Measurements from ENCODE around the gene AQP5. TPM values are rescaled to one million over a fixed set of nuclear protein-coding genes. Genes with fewer than 3 reads are reported as not detected.

The AQP5 gene
- total RNA-seq, 1 experiment from 2014 or later = not detected

- Histone ChIP-seq H3K4me2 (ENCODE audit: low read length) (no peak overlapping the region), H3K27me3 (ENCODE audit: low read length) (no peaks in the 10 kb centered on the region), H4K20me1 (ENCODE audit: low read length) (no peaks in the 10 kb centered on the region), H3K9me3 (ENCODE audit: low read length) (no peaks in the 10 kb centered on the region), H2AFZ (ENCODE audit: low read length) (no peak overlapping the region), H3F3A (ENCODE audit: low read length, unreplicated experiment) (no peaks in the 10 kb centered on the region), H3K27ac (ENCODE audit: low read length) (no peak overlapping the region), H3K4me3 (ENCODE audit: low read length) (no peak overlapping the region), H3K79me2 (ENCODE audit: low read length) (no peaks in the 10 kb centered on the region), H3K9ac (ENCODE audit: low read length) (no peak overlapping the region), H3K4me1 (ENCODE audit: insufficient read depth, low read length) (peaks cover 5% of the 10 kb centered on the region), H3K36me3 (ENCODE audit: low read depth, low read length) (no peaks in the 10 kb centered on the region), H3K9me2 (replicated peaks; ENCODE audit: low read length) (no peaks in the 10 kb centered on the region)
- intact Hi-C loops (cut with micrococcal nuclease) = no loop called here
- DNase-seq = no peak
- POLR2A ChIA-PET (ENCODE audit: unreplicated experiment) = no interaction called here
- no TSS peak for BruUV-seq (replicated peaks)
- CTCF ChIA-PET = no interaction called here
- TF ChIP-seq CTCF (conservative IDR thresholded peaks at IDR 0.05; ENCODE audit: low read depth, low read length) = no peak
- no peak for TF ChIP-seq EZH2phosphoT487 (IDR thresholded peaks at IDR 0.05; ENCODE audit: borderline replicate concordance, low read length)
- no peak for TF ChIP-seq EZH2 (IDR thresholded peaks at IDR 0.05; ENCODE audit: low read length, unreplicated experiment)
- no peak for ATAC-seq
Measured at GRCh38 chr12:49923880-49924556, 37.7 kb upstream of the AQP5 start.

GRCh38 chr12:49924628-49925246 is 36.9 kb upstream of the AQP5 start:
- Histone ChIP-seq H2AFZ (ENCODE audit: low read length) (no peak overlapping the region), H3K9me2 (replicated peaks; ENCODE audit: low read length) (no peaks in the 10 kb centered on the region), H3K9me3 (ENCODE audit: low read length) (no peaks in the 10 kb centered on the region), H3K4me3 (ENCODE audit: low read length) (no peak overlapping the region), H3F3A (ENCODE audit: low read length, unreplicated experiment) (no peaks in the 10 kb centered on the region), H3K4me1 (ENCODE audit: insufficient read depth, low read length) (peaks cover 5% of the 10 kb centered on the region), H3K9ac (ENCODE audit: low read length) (no peak overlapping the region), H3K36me3 (ENCODE audit: low read depth, low read length) (no peaks in the 10 kb centered on the region), H3K27ac (ENCODE audit: low read length) (no peak overlapping the region), H3K79me2 (ENCODE audit: low read length) (no peaks in the 10 kb centered on the region), H3K27me3 (ENCODE audit: low read length) (no peaks in the 10 kb centered on the region), H3K4me2 (ENCODE audit: low read length) (no peak overlapping the region), H4K20me1 (ENCODE audit: low read length) (no peaks in the 10 kb centered on the region)
- ChIA-PET POLR2A (ENCODE audit: unreplicated experiment) (no interaction called here), CTCF (no interaction called here)
- intact Hi-C loops (cut with micrococcal nuclease) = no loop called here
- ATAC-seq (no peak), DNase-seq (no peak)
- BruUV-seq (replicated peaks) = no TSS peak
- TF ChIP-seq EZH2 (IDR thresholded peaks at IDR 0.05; ENCODE audit: low read length, unreplicated experiment) = no peak
- no peak for TF ChIP-seq CTCF (conservative IDR thresholded peaks at IDR 0.05; ENCODE audit: low read depth, low read length)
- no peak for TF ChIP-seq EZH2phosphoT487 (IDR thresholded peaks at IDR 0.05; ENCODE audit: borderline replicate concordance, low read length)
